ENCODE data around the gene SCRT2. TPM values are rescaled to one million over a fixed set of nuclear protein-coding genes. Genes with fewer than 3 reads are reported as not detected.
A peak's percentile ranks its signal among the peaks of the same experiment; 100 is the strongest.
"Not testable (repeated sequence)": the region's sequence is repeated elsewhere in the genome, so short reads cannot be mapped to it uniquely, and the experiment has no call there.

Gene SCRT2
- total RNA-seq (2021; ENCODE audit: unreplicated experiment) (not detected), Bru-seq, nascent RNA (not detected), BruChase-seq, experiment 1, labeled RNA remaining after a 6-hour chase (not detected), BruChase-seq, experiment 2, labeled RNA remaining after a 2-hour chase (not detected)
- polyA plus RNA-seq (2012), result not detected in 2 replicates
- long read RNA-seq, result 0 reads

- DNase-seq (ENCODE audit: low read depth, low spot score) (no peak), ATAC-seq (peak; percentile 82)
- ChIA-PET RAD21 (ENCODE audit: low non-redundant PET in 1 of 2, low total read pairs in 2 of 2, uncharacterized antibody in 2 of 2, unreplicated experiment in 2 of 2) (no interaction called here), POLR2A (no interaction called here), CTCF (interaction anchor here (0.9 kb wide), 1 partner anchor 30 kb away, joined by 3 read pairs; no protein-coding TSS in a partner anchor)
- Histone ChIP-seq H3K4me3 (replicated peaks in 1 of 2; ENCODE audit: low read depth in 1 of 2, low read length in 2 of 2) (no peak within 1 kb of the TSS), H3K9me2 (ENCODE audit: insufficient read depth) (no peaks in the 10 kb centered on the region), H4K20me1 (ENCODE audit: insufficient read depth) (no peaks in the 10 kb centered on the region), H3K36me3 (ENCODE audit: control insufficient read depth in 1 of 2, insufficient read depth in 2 of 2, low read length in 2 of 2) (no peaks in the 10 kb centered on the region), H3K9ac (ENCODE audit: low read length) (no peak within 1 kb of the TSS), H3K4me2 (ENCODE audit: low read length) (peak within 1 kb of the TSS; percentile 46), H3K9me3 (ENCODE audit: control insufficient read depth in 1 of 2, insufficient read depth in 1 of 2, low read depth in 1 of 2, low read length in 2 of 2) (no peaks in the 10 kb centered on the region), H3K4me1 (ENCODE audit: control insufficient read depth in 1 of 2, insufficient read depth in 2 of 2, low read length in 2 of 2) (peaks cover 9 to 10% of the 10 kb centered on the region in 2 experiments; a peak in 3 of 4 replicates), H2AFZ (ENCODE audit: low read depth, low read length, poor library complexity, severe bottlenecking) (no peak within 1 kb of the TSS), H3K27me3 (ENCODE audit: insufficient read depth, low read length) (peaks cover 48% of the 10 kb centered on the region), H3K79me2 (ENCODE audit: insufficient read depth, low read length) (no peaks in the 10 kb centered on the region), H3K27ac (ENCODE audit: low read depth, low read length) (no peak within 1 kb of the TSS)
- no TSS peak for BruUV-seq (replicated peaks)
- intact Hi-C loops (cut with micrococcal nuclease), result no loop called here
- TF ChIP-seq SP1 (IDR thresholded peaks at IDR 0.05; ENCODE audit: low read depth), result no peak
- TF ChIP-seq EZH2phosphoT487 (IDR thresholded peaks at IDR 0.05; ENCODE audit: borderline replicate concordance), result no peak
- TF ChIP-seq SIN3A (IDR thresholded peaks at IDR 0.05; ENCODE audit: low read depth), result no peak
- TF ChIP-seq TCF7L2 (IDR thresholded peaks at IDR 0.05; ENCODE audit: borderline replicate concordance, extremely low read depth, insufficient read depth, insufficient read length), result peak; percentile 56
- TF ChIP-seq YY1 (IDR thresholded peaks at IDR 0.05; ENCODE audit: extremely low read depth, insufficient replicate concordance, low read depth, low read length), result no peak
- peak; percentile 68 for TF ChIP-seq REST (IDR thresholded peaks at IDR 0.05; ENCODE audit: low read depth)
Observed at GRCh38 chr20:675453-676314, at the start of gene SCRT2. TSS of gene SCRT2 (minus strand) at chr20:675802. CDS start at chr20:675601, 201 bp downstream.

- peaks cover 3 to 15% of the 10 kb centered on the region in 2 experiments; a peak in 2 of 4 replicates for H3K4me1 ChIP-seq (ENCODE audit: control insufficient read depth in 1 of 2, insufficient read depth in 2 of 2, low read length in 2 of 2)
- ATAC-seq; H4K20me1 ChIP-seq (ENCODE audit: insufficient read depth); BruUV-seq (replicated peaks); H3K4me3 ChIP-seq (replicated peaks in 1 of 2; ENCODE audit: low read depth in 1 of 2, low read length in 2 of 2); CTCF ChIA-PET; H3K9me3 ChIP-seq (ENCODE audit: control insufficient read depth in 1 of 2, insufficient read depth in 1 of 2, low read depth in 1 of 2, low read length in 2 of 2); DNase-seq (ENCODE audit: low read depth, low spot score); intact Hi-C loops (cut with micrococcal nuclease); H3K4me2 ChIP-seq (ENCODE audit: low read length); H2AFZ ChIP-seq (ENCODE audit: low read depth, low read length, poor library complexity, severe bottlenecking); H3K27me3 ChIP-seq (ENCODE audit: insufficient read depth, low read length); H3K9ac ChIP-seq (ENCODE audit: low read length); H3K9me2 ChIP-seq (ENCODE audit: insufficient read depth); H3K27ac ChIP-seq (ENCODE audit: low read depth, low read length); RAD21 ChIA-PET (ENCODE audit: low non-redundant PET in 1 of 2, low total read pairs in 2 of 2, uncharacterized antibody in 2 of 2, unreplicated experiment in 2 of 2); H3K36me3 ChIP-seq (ENCODE audit: control insufficient read depth in 1 of 2, insufficient read depth in 2 of 2, low read length in 2 of 2); POLR2A ChIA-PET; H3K79me2 ChIP-seq (ENCODE audit: insufficient read depth, low read length): not testable (repeated sequence)
Observed at GRCh38 chr20:724797-725196, 49.2 kb upstream of the SCRT2 start.

Measured in HCT116 (cell line).